Measurements from ENCODE around the gene SELENOT. TPM values are rescaled to one million over a fixed set of nuclear protein-coding genes. Genes with fewer than 3 reads are reported as not detected.

The SELENOT gene
- total and polyA plus RNA-seq, 2 of the 8 experiments (the other 6 are each of a cell fraction or from before 2014, with no cell fraction given) = 79.0 to 290 TPM

- TF ChIP-seq CHD7 (IDR thresholded peaks at IDR 0.05; ENCODE audit: insufficient replicate concordance, low read length) (no peak), SUZ12 (IDR thresholded peaks at IDR 0.05; ENCODE audit: low read length) (no peak), YY1 (IDR thresholded peaks at IDR 0.05; ENCODE audit: low read depth, low read length) (peak; percentile 85), GTF2F1 (IDR thresholded peaks at IDR 0.05; ENCODE audit: borderline replicate concordance, low read depth, low read length) (peak; percentile 86), CHD2 (IDR thresholded peaks at IDR 0.05; ENCODE audit: low read length) (peak; percentile 61; the same call in 1 of the 2 replicates), CEBPB (IDR thresholded peaks at IDR 0.05; ENCODE audit: low read depth, low read length) (no peak), EP300 (IDR thresholded peaks at IDR 0.05; ENCODE audit: borderline replicate concordance in 1 of 2, low read depth in 2 of 2, low read length in 2 of 2) (no peak), MAX (IDR thresholded peaks at IDR 0.05) (peak; percentile 58; the same call in 1 of the 2 replicates), BACH1 (IDR thresholded peaks at IDR 0.05; ENCODE audit: low read length) (no peak), CREB1 (IDR thresholded peaks at IDR 0.05) (peak; percentile 28)
Observed at GRCh38 chr3:150603153-150603979, at the start of gene SELENOT (continued).
